DND-41 (cell line): ENCODE results near the gene KCNJ11.

ENCODE experiments used
- EZH2 ChIP-seq: IDR thresholded peaks from 3 replicates; pipeline ENCODE4 v1.6.1; 2012; ENCODE audit warnings: borderline replicate concordance, low read depth, mild to moderate bottlenecking, moderate library complexity, low read length, inconsistent platforms; ENCODE audit not compliant: severe bottlenecking
- TF ChIP-seq, protein P1 (sequence below): IDR thresholded peaks from 2 replicates; pipeline ENCODE4 v1.5.1; 2012; ENCODE audit warnings: borderline replicate concordance, low read length, moderate library complexity, mild to moderate bottlenecking; ENCODE audit not compliant: poor library complexity, severe bottlenecking; ENCODE audit errors: extremely low read depth

DNA sequence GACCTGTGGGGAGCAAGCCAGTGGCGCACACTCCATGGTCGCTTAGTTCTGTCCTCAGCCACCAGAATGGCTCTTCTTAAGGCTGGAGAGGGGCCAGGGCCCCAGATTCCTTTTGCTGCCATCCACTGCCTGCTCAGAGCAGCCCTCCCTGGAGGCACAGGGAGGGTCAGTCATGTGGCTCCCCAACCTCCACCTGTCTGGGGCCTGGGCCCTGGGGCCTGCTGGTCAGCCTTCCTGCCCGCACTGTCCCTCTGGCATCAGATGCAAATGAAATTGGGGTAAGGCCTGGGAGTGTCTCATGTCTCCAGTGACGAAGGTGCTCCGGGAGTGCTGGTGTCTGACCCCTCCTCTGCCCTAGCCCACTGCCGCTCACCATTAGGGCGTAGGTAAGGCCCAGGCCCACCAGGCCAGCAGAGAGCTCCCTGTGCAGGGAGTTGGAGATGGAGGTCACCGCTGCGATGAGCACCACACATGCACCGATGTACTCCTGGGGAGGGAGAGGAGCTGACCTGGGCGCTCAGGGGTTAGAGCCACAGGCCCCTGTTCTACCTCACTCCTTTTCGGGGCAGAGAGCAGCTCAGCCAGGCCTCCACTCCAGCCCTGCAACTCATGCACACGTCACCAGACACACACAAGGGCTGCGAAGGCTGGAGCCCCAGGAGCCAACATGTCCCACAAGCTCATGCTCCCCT, 9.0 kb upstream of the KCNJ11 start:
- TF ChIP-seq, protein P1, sequence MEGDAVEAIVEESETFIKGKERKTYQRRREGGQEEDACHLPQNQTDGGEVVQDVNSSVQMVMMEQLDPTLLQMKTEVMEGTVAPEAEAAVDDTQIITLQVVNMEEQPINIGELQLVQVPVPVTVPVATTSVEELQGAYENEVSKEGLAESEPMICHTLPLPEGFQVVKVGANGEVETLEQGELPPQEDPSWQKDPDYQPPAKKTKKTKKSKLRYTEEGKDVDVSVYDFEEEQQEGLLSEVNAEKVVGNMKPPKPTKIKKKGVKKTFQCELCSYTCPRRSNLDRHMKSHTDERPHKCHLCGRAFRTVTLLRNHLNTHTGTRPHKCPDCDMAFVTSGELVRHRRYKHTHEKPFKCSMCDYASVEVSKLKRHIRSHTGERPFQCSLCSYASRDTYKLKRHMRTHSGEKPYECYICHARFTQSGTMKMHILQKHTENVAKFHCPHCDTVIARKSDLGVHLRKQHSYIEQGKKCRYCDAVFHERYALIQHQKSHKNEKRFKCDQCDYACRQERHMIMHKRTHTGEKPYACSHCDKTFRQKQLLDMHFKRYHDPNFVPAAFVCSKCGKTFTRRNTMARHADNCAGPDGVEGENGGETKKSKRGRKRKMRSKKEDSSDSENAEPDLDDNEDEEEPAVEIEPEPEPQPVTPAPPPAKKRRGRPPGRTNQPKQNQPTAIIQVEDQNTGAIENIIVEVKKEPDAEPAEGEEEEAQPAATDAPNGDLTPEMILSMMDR = no peak
- TF ChIP-seq EZH2 = no peak
